ENCODE data around the gene SH3TC1.

SH3TC1 gene

DNA sequence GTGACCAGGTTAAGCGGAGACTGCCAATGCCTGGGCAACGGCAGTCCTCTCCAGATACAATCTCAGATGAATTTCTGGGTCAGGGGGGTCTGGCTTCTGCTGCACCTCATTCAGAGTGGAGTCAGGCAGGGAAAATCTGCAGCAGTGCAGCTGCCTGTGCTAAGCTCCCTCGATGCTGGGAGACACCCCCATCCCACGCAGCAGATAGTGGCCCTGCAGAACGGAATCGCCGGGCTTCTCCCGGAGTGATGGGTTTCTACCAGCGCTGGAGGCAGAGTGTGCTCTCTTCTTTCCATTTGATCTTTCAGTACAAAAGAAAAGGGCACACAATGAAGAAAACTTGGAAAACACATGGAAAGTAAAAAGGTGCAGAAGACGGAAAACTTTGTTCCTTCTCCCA lies 45.6 kb upstream of the SH3TC1 start:
- TF ChIP-seq, protein P1, sequence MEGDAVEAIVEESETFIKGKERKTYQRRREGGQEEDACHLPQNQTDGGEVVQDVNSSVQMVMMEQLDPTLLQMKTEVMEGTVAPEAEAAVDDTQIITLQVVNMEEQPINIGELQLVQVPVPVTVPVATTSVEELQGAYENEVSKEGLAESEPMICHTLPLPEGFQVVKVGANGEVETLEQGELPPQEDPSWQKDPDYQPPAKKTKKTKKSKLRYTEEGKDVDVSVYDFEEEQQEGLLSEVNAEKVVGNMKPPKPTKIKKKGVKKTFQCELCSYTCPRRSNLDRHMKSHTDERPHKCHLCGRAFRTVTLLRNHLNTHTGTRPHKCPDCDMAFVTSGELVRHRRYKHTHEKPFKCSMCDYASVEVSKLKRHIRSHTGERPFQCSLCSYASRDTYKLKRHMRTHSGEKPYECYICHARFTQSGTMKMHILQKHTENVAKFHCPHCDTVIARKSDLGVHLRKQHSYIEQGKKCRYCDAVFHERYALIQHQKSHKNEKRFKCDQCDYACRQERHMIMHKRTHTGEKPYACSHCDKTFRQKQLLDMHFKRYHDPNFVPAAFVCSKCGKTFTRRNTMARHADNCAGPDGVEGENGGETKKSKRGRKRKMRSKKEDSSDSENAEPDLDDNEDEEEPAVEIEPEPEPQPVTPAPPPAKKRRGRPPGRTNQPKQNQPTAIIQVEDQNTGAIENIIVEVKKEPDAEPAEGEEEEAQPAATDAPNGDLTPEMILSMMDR (IDR thresholded peaks at IDR 0.05; ENCODE audit: insufficient read depth, missing control alignments) = no peak
- FAIRE-seq (no peak), DNase-seq (ENCODE audit: insufficient read length, low spot score) (no peak)

DNA sequence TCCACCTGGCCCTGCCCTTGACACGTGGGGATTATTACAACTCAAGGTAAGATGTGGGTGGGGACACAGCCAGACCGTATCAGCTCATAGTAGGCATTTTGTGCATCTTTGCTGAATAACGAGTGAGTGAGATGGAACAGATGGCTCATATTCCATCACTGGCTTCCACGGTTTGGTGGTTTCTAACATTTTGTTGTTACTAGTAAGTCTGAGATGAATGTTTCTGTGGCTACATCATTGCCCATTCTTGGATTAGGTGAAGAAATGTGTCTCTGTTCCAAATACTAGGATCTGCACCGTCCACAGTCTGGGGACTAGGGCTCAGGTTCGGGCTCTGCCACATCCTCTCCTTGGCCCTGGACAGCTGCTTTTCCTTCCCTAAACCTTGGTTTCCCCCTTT lies 44.0 kb upstream of the SH3TC1 start:
- DNase-seq (ENCODE audit: insufficient read length, low spot score) = no peak

DNA sequence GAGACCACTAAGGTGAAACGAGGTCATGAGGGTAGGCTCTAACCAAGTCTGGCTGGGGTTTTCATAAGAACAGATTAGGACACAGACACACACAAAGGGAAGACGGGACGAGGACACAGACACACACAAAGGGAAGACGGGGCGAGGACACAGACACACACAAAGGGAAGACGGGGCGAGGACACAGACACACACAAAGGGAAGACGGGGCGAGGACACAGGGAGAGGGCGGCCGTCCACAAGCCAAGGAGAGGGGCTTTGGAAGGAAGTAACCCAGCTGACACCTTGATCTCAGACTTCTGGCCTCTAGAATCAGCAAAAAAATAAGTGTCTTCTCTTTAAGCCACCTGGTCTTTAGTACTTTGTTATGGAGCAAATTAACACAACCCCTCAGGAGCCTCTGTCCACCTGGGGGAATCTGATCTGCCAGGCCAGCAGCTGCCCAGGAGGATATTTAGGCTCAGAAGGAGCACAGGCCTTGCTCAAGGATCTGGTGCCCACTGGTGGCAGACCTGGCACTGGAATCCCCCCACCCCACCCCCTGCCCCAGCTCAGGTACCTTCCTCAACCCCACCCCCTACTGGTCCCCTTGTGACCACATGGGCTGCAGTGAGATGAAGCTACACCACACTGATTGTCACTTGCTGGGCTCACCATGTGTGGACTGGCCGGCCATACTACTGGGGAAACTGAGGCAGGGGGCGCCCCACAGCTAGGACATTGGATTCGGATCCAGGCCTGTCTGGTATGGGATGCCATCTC lies 43.2 kb upstream of the SH3TC1 start:
- FAIRE-seq (no peak), DNase-seq (ENCODE audit: insufficient read length, low spot score) (no peak)
- TF ChIP-seq, protein P1 (IDR thresholded peaks at IDR 0.05; ENCODE audit: insufficient read depth, missing control alignments) = no peak

More for the DNA sequence above, 44.0 kb upstream of the SH3TC1 start:
- TF ChIP-seq, protein P1 (IDR thresholded peaks at IDR 0.05; ENCODE audit: insufficient read depth, missing control alignments) = no peak
- FAIRE-seq = no peak

DNA sequence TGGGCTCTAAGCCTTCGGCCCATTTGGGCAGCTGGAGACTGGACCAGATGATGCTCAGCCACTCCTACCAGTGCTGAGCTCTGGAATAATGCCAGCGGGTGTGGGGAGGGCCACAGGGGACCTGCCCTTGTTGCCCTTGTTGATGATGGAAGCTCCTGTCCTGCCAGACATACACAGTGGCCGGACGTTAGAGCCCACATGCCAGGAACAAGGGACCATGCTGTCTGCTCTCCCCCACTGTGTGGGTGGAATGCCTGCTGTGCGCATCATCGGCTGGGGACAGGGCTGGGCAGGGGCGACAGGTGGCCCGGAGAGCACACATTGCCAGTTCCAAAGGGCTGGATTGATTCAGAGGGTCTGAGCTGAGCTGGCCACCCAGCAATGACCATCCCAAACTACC lies 42.5 kb upstream of the SH3TC1 start:
- FAIRE-seq (no peak), DNase-seq (ENCODE audit: insufficient read length, low spot score) (no peak)
- TF ChIP-seq, protein P1 (IDR thresholded peaks at IDR 0.05; ENCODE audit: insufficient read depth, missing control alignments) = no peak

DNA sequence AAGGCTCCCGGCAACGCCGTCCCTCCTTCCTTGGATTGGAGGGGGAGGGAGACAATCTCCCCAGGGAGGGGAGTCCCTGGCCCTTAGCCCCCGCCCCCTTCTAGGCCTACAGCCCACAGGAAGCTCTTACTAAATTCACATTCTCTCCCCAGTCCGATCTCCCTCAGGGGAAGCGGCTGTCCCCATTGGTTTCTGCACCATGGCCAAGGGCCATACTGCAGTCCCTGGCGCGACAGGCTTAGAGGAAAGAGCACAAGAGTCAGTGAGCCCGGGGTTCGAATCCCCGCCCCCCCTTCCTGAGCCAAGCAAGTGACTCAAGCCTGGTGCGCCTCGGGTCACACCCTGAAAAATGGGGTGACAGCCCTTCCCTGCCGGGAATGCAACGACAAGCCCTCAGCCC lies 41.6 kb upstream of the SH3TC1 start:
- FAIRE-seq (no peak), DNase-seq (ENCODE audit: insufficient read length, low spot score) (no peak)
- TF ChIP-seq, protein P1 (IDR thresholded peaks at IDR 0.05; ENCODE audit: insufficient read depth, missing control alignments) = no peak

DNA sequence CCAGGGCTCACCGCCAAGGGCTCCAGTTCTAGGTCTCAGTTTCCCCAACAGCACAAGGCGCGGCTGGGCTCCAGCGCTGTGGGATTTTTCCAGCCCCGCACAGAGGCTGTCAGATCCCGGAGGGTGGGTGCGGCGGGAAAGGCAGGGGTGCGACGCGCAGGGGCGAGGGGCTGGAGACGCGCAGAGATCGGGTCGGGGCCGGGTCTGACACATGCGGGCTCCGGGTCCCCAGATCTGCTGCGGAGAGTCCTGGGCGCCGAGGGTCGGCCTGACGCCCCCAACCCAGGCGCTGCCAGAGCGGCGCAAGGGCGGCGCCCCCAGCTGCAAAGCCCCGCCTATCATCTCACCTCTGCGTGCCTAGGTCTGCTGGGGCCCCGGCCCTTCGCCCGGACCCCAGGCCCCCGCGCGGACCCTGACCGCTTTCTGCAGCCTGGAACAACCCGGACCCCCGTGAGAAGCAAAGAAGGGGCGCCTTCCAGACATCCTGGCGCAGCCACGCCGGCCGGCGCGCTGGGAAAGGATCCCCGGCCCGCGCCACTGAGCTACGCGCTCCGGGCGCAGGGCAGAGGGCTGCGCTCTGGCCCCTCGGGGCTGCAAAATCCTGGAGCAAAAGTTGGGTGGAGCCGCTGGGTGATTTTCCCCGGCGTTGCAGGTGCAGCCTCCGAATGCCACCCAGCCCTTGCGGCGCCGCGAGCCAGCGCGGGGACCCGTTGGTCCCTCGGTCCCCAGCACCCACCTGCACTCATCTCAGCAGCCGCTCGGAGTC lies 41.0 kb upstream of the SH3TC1 start:
- FAIRE-seq = no peak

More for the DNA sequence above, 41.0 kb upstream of the SH3TC1 start:
- DNase-seq (ENCODE audit: insufficient read length, low spot score) = no peak
- TF ChIP-seq, protein P1 (IDR thresholded peaks at IDR 0.05; ENCODE audit: insufficient read depth, missing control alignments) = no peak
